HepG2 (cell line): ENCODE results near the gene APOA1. TPM values are rescaled to one million over a fixed set of nuclear protein-coding genes. Genes with fewer than 3 reads are reported as not detected.

Experiments
- ATAC-seq: fragments of 200-7000 bp; cut with Tn5 transposase; 3 replicates; pipeline ENCODE4 v1.9.1; 2020; ENCODE audit warnings: mild to moderate bottlenecking, moderate library complexity
- BruUV-seq: library from RNA; stranded (reverse); fragments of 400-500 nt; replicated peaks from 2 replicates; lab custom pipeline; 2021; lab: Mats Ljungman, UMichigan
- CTCF ChIA-PET: fragments of 300-600 bp; formaldehyde crosslinking; extraction: SDS; loops from one replicate; lab custom pipeline; 2021; ENCODE audit warnings: low total read pairs, inconsistent platforms, low intra/inter-chr PET ratio; lab: Yijun Ruan, JAX
- POLR2A ChIA-PET: fragments of 350-600 bp; sonication (Branson Sonifier 250); formaldehyde crosslinking; loops from one replicate; lab custom pipeline; 2020; ENCODE audit warnings: antibody characterized with exemption, inconsistent platforms; lab: Yijun Ruan, JAX
- DNase-seq: peaks from one replicate; pipeline ENCODE4 v3.0.0-alpha.2; 2015; ENCODE audit warnings: low spot score
- FAIRE-seq: peaks from 3 replicates; lab custom pipeline; 2011; peaks lifted over from hg19 to GRCh38; lab: Jason Lieb, UNC
- H2AFZ ChIP-seq: one replicate; pipeline ENCODE4 v1.6.1; 2011; ENCODE audit warnings: low read length, inconsistent platforms
- H3K27ac ChIP-seq: fragments of 300-600 bp; 3 replicates; pipeline ENCODE4 v1.8.0; 2011; ENCODE audit warnings: mixed run types, mild to moderate bottlenecking, mixed read lengths, low read length, inconsistent platforms; ENCODE audit not compliant: insufficient read depth; ENCODE audit errors: extremely low read length
- H3K27me3 ChIP-seq, 2 experiments: fragments of 200-600 bp in 1 of 2; 2 replicates in 1 of 2; 3 replicates in 1 of 2; pipeline versions ENCODE4 v1.6.0 to v1.8.0; 2011; ENCODE audit warnings: low read length in 2 of 2, mild to moderate bottlenecking in 2 of 2, moderate library complexity in 2 of 2, inconsistent platforms in 1 of 2; ENCODE audit not compliant: insufficient read depth in 2 of 2, control insufficient read depth in 1 of 2
- H3K36me3 ChIP-seq, 2 experiments: fragments of 200-600 bp in 1 of 2; replicated peaks in 1 of 2; 2 replicates in 1 of 2; 3 replicates in 1 of 2; pipeline versions ENCODE4 v1.5.1 to v1.8.0; 2011; ENCODE audit warnings: low read length in 2 of 2, inconsistent platforms in 1 of 2; ENCODE audit not compliant: insufficient read depth in 2 of 2, control insufficient read depth in 1 of 2
- H3K4me1 ChIP-seq: 2 replicates; pipeline ENCODE4 v1.5.1; 2012; ENCODE audit warnings: low read length, inconsistent platforms; ENCODE audit not compliant: insufficient read depth
- H3K4me2 ChIP-seq: 2 replicates; pipeline ENCODE4 v1.6.0; 2011; ENCODE audit warnings: low read depth, low read length, inconsistent platforms
- H3K4me3 ChIP-seq, 3 experiments: fragments of 200-600 bp in 1 of 3; sonication (generic), shearing (Covaris generic) in 1 of 3; replicated peaks in 1 of 3; 2 replicates each; pipeline ENCODE4 v1.5.1; 2011 to 2016; ENCODE audit warnings: low read length in 3 of 3, inconsistent platforms in 2 of 3, low read depth in 2 of 3, mild to moderate bottlenecking in 2 of 3, control low read depth in 1 of 3, mixed read lengths in 1 of 3; ENCODE audit not compliant: insufficient read depth in 1 of 3
- H3K79me2 ChIP-seq: one replicate; pipeline ENCODE4 v1.6.1; 2011; ENCODE audit warnings: low read length, inconsistent platforms; ENCODE audit not compliant: insufficient read depth
- H3K9ac ChIP-seq: 2 replicates; pipeline ENCODE4 v1.6.0; 2011; ENCODE audit warnings: mild to moderate bottlenecking, low read depth, low read length, inconsistent platforms; ENCODE audit not compliant: insufficient read depth
- H3K9me3 ChIP-seq: 2 replicates; pipeline ENCODE4 v1.5.1; 2012; ENCODE audit warnings: mild to moderate bottlenecking, low read length
- H4K20me1 ChIP-seq: 2 replicates; pipeline ENCODE4 v1.6.0; 2011; ENCODE audit warnings: inconsistent platforms, mild to moderate bottlenecking, low read length, moderate library complexity; ENCODE audit not compliant: insufficient read depth
- BORCS8-MEF2B ChIP-seq: sonication (generic); formaldehyde crosslinking; IDR thresholded peaks from 2 replicates; pipeline ENCODE4 v1.8.0; 2022; ENCODE audit warnings: mild to moderate bottlenecking, missing genetic modification reagents
- MTA1 ChIP-seq: sonication (generic); formaldehyde crosslinking; IDR thresholded peaks from 2 replicates; pipeline ENCODE4 v1.4.0; 2020; ENCODE audit warnings: missing genetic modification reagents, mild to moderate bottlenecking, borderline replicate concordance
- PPARG ChIP-seq: conservative IDR thresholded peaks from 2 replicates; pipeline ENCODE4 v1.6.1; 2016; ENCODE audit warnings: missing biosample characterization, missing genetic modification reagents
- TIGD3 ChIP-seq: sonication (generic); formaldehyde crosslinking; IDR thresholded peaks from 2 replicates; pipeline ENCODE4 v1.5.1; 2020; ENCODE audit warnings: mild to moderate bottlenecking, missing genetic modification reagents, borderline replicate concordance
- ZC3H13 ChIP-seq: sonication (generic); formaldehyde crosslinking; IDR thresholded peaks from 2 replicates; pipeline ENCODE4 v1.8.1; 2023; ENCODE audit warnings: mild to moderate bottlenecking, missing genetic modification reagents, moderate library complexity
- ZNF605 ChIP-seq: sonication (generic); formaldehyde crosslinking; IDR thresholded peaks from 2 replicates; pipeline ENCODE4 v1.8.0; 2022; ENCODE audit warnings: mild to moderate bottlenecking, missing genetic modification reagents
- ZNF747 ChIP-seq: sonication (generic); formaldehyde crosslinking; IDR thresholded peaks from 2 replicates; pipeline ENCODE4 v1.8.1; 2023; ENCODE audit warnings: missing genetic modification reagents, mild to moderate bottlenecking, borderline replicate concordance
- whole genome bisulfite sequencing: methylation state at CpG from one replicate; pipeline ENCODE4 v1.1.6; 2017; ENCODE audit warnings: low lambda C conversion rate; 5-methylcytosine and 5-hydroxymethylcytosine counted together
- in situ Hi-C: cut with HindIII; loops from 2 replicates; pipeline ENCODE4 v1.10.0; 2017; ENCODE audit warnings: low pct_unique_long_range_greater_than_20kb; ENCODE audit not compliant: extremely low pct_ligation_motif_present
- intact Hi-C: fragments of 100-400 bp; cut with micrococcal nuclease; formaldehyde crosslinking; loops from one replicate; pipeline ENCODE4 v1.10.0; 2022; ENCODE audit not compliant: unreplicated experiment
- polyA plus RNA-seq, 8 experiments: library from polyadenylated mRNA; depleted of rRNA in 3 of 8; stranded (reverse) in 7 of 8; unstranded in 1 of 8; fragments of >200 nt; fragmentation: Illumina TruSeq in 4 of 8; extraction: Trizol in 4 of 8; gene quantifications; 2 replicates each; pipeline versions ENCODE4 v1.2.1 to v1.2.3, GENCODE V29; 2011 to 2016; ENCODE audit warnings: low read depth in 4 of 8, missing spikeins in 1 of 8, mixed read lengths in 1 of 8; ENCODE audit not compliant: insufficient read depth in 1 of 8
- total RNA-seq, 5 experiments: library from RNA; depleted of rRNA; stranded (reverse); fragments of >200 nt; fragmentation: Illumina TruSeq; extraction: Trizol; gene quantifications; 2 replicates each; pipeline ENCODE4 v1.2.3, GENCODE V29; 2016; ENCODE audit warnings: low read depth in 1 of 5

Gene APOA1
- total and polyA plus RNA-seq, 2 of the 13 experiments (the other 11 are each of a cell fraction or from before 2014, with no cell fraction given), result 1,973 to 5,485 TPM

DNA sequence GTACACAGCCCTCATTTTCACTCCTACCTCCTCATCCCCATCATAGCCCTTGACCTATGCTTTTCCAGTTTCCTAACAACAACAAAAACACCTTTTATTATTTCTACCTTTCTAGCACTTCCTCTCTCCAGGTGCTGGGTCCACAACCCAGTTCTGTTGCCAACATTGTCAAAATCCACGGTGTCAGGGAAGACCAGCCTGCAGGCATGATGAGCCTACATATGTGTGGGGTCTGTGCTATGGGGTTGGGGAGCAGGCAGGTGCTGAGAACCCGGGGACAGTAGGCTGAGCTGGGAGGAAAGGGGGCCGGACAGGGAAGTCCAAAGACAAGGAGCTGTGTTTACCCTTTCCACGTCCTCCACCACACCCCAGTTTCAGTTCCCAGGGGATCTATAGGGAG, 48.9 kb downstream of the APOA1 start:
- DNase-seq, result no peak
- no peak overlapping the region for H2AFZ ChIP-seq

More for the DNA sequence above, 48.9 kb downstream of the APOA1 start:
- FAIRE-seq, result no peak
- peak overlapping the region; percentile 84; the same call in 1 of the 2 replicates for H3K9ac ChIP-seq
- no peak for ATAC-seq
- H3K79me2 ChIP-seq, result peaks cover 35% of the 10 kb centered on the region
- TF ChIP-seq ZC3H13 (CRISPR knock-in tag) (peak; percentile 82), TIGD3 (CRISPR knock-in tag) (no peak), MTA1 (CRISPR knock-in tag) (0 out of 2 replicates have a peak, but pooled peaks have one; percentile 3), BORCS8-MEF2B (CRISPR knock-in tag) (0 out of 2 replicates have a peak, but pooled peaks have one; percentile 2), PPARG (CRISPR knock-in tag) (no peak), ZNF605 (CRISPR knock-in tag) (peak; percentile 46; the same call in 1 of the 2 replicates), ZNF747 (0 out of 2 replicates have a peak, but pooled peaks have one; percentile 35)
- TF ChIP-seq, all 625 proteins: peak for 5
- Histone ChIP-seq H3K4me3 (peak overlapping the region; percentile 79 to 90 (median 86)), H3K27me3 (no peaks in the 10 kb centered on the region; a peak in 1 of 5 replicates), H3K36me3 (peaks cover 13 to 32% of the 10 kb centered on the region in 2 experiments), H3K9me3 (no peaks in the 10 kb centered on the region), H3K4me2 (peak overlapping the region; percentile 99), H3K27ac (peak overlapping the region; percentile 61), H4K20me1 (no peaks in the 10 kb centered on the region), H3K4me1 (peaks cover 64% of the 10 kb centered on the region)
- ChIA-PET CTCF (no interaction called here), POLR2A (interaction anchor here (1.0 to 17.3 kb wide), 9 partner anchors 13 to 310 kb away, joined by 3 to 1365 read pairs (median 6); partner anchors contain the start of genes APOA1, APOA4, APOC3 and BUD13)
- intact Hi-C loops, result no loop called here
- 2% methylated on average over 4 of the region's 4 CpGs for WGBS
- in situ Hi-C loops, result no loop called here
- no TSS peak for BruUV-seq
